Retinal pigment epithelial cell (primary cell): Measurements from ENCODE around the gene NDUFV3.
A peak's percentile ranks its signal among the peaks of the same experiment; 100 is the strongest.

Experiments
- DNase-seq: peaks from one replicate; pipeline ENCODE4 v3.0.0-alpha.2; 2010; ENCODE audit warnings: low read depth
- H3K4me3 ChIP-seq: 2 replicates; pipeline ENCODE4 v1.5.1; 2011; ENCODE audit warnings: mild to moderate bottlenecking, low read length, control low read depth, moderate library complexity
- TF ChIP-seq, protein P1 (sequence below): conservative IDR thresholded peaks from 2 replicates; pipeline ENCODE4 v1.5.1; 2011; ENCODE audit warnings: low read depth, low read length, control low read depth, inconsistent platforms

NDUFV3 gene

DNA sequence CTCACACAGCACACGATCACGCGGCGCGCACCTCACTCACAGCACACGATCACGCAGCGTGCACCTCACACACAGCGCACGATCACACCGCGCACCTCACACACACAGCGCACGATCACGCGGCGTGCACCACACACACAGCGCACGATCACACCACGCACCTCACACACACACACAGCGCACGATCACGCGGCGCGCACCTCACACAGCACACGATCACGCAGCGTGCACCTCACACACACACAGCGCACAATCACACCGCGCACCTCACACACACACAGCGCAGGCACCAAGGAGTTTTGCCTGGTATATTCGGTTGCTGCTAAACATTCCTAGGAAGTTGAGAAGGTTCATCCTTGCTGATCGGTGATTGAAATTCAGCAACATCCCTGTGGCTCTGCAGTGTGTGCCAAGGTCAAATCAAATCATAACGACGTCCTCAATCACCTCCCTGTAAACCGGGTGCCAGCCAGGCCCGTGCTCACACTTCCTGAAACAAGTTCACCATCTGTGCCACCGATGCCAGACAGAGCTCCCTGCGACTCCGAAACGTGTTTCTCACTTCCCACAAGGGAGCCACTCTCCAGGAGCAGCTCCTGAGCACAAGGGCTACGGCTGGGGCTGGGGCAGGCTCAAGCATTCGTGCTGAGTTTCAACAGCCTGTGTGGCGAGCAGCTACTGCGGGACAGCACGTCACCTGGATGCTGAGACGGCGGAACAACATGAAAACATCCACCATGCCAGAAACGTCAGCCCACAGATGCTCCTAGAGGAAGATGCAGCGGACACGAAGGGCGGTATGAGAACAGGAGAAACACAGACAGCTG lies 44.0 kb upstream of the NDUFV3 start:
- no peak overlapping the region for H3K4me3 ChIP-seq
- no peak for DNase-seq
- TF ChIP-seq, protein P1, sequence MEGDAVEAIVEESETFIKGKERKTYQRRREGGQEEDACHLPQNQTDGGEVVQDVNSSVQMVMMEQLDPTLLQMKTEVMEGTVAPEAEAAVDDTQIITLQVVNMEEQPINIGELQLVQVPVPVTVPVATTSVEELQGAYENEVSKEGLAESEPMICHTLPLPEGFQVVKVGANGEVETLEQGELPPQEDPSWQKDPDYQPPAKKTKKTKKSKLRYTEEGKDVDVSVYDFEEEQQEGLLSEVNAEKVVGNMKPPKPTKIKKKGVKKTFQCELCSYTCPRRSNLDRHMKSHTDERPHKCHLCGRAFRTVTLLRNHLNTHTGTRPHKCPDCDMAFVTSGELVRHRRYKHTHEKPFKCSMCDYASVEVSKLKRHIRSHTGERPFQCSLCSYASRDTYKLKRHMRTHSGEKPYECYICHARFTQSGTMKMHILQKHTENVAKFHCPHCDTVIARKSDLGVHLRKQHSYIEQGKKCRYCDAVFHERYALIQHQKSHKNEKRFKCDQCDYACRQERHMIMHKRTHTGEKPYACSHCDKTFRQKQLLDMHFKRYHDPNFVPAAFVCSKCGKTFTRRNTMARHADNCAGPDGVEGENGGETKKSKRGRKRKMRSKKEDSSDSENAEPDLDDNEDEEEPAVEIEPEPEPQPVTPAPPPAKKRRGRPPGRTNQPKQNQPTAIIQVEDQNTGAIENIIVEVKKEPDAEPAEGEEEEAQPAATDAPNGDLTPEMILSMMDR: no peak

DNA sequence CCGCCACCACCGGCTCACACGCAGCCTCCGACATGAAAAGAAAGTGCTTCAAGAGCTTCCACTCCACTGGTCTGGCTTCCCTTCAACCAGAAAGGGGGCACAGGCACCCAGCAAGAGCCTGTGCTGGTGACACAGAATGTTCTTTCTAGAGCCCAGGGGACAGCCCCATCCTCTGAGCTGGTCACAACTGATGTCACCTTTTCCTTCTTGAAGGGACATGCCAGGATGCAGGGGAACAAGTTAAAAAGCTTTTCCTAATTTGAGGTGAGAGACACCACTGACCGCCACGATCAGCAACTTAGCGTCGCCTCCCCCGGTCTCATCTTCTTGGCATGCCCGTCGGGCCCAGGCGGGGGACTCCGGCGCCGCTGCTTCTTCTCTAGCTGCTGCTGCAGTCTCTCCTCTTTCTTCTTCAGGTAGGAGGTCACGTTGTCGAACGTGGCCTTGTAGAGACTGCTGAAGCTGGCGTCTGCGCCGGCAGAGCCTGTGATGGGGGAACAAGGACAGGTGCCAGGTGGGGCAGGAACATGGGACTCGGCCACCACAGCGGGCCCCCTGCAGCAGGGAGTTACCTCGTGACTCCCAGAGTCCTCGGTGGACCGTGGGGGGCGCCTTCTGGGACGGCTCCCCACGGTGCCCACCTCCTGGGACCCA lies 43.2 kb upstream of the NDUFV3 start:
- TF ChIP-seq, protein P1: no peak
- no peak overlapping the region for H3K4me3 ChIP-seq
- no peak for DNase-seq

DNA sequence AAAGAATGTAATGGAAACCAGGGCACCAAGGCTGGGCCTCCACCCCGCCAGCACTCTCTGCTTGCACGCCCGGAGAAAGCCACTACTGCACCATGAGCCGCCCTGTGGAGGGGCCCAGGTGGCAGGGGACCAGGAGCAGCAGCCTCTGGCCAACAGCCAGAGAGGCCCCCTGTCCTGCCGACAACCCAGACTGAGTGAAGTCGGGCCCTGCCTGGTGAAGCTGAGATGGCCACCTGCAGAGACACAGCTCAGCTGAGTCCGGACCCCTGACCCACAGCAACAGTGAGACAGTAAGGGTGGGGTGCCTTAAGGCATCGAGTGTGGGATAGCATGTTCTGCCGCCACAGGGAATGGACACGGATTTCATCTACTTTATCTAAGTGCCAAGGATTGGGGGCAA lies 42.6 kb upstream of the NDUFV3 start:
- DNase-seq: no peak
- H3K4me3 ChIP-seq: no peak overlapping the region
- TF ChIP-seq, protein P1: no peak

DNA sequence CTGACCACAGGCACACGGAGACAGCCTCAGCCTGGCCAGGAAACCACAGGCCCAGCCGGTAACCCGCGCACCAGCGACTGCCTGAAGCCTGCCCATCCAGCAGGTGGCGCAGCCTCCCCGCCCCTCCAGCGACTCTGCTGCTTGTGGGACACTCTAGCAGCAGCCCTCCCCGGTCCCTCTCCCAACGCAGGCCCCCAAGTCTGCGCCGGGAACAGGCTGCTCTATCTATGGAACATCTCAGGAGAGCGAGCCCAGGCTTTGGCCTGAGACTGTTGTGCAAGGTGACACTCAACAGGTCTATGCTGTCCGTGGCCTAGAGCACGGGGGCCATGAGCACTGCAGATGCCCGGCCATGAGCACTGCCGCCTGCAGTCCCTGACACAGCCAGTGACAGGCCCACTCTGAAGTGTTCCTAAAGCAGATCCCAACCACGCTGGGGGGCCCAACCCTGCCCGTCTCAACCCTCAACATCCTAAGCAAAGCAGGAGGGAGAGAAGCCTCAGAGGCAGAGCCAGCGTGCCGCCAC lies 42.2 kb upstream of the NDUFV3 start:
- DNase-seq: no peak
- TF ChIP-seq, protein P1: peak; percentile 54
- H3K4me3 ChIP-seq: no peak overlapping the region

DNA sequence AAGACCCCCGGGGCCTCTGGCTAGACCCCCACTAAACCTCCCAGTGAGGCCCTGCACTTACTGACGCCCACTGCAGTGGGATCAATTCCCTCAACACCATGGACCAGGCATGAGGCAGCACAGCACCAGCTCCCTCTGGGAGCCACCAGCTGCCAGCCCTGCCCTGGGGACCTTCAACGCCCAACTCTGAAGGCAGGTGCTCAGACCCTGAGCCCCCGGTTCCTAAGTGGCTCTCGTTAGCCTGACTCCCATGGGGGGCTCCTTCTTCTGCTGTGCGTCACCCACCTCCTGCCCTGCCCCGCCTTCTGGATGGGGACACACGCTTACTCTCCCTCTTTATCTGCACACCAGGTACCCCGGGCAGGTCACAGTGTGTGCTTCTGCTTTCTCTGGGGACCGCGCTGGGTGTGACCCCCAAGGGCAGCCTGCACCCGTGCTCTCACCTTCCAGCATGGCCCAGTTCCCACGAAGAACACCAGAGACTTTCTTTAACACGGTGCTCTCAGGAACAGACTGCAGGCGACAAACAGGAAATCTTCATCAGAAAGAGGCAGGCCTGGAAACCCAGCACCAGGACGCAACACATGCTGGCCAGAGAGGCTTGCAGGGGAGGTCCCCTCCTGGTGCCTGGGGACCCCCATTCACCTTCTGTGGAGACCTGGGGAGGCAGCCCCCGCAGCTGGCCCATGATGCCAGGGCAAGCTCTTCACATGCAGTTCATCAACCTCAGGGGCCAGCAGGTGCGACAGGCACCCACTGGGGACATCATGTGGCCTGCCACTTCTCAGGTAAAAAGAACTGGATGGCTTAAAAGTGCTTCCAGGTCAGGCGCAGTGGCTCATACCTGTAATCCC lies 41.1 kb upstream of the NDUFV3 start:
- no peak for DNase-seq
- TF ChIP-seq, protein P1: no peak
- H3K4me3 ChIP-seq: no peak overlapping the region

DNA sequence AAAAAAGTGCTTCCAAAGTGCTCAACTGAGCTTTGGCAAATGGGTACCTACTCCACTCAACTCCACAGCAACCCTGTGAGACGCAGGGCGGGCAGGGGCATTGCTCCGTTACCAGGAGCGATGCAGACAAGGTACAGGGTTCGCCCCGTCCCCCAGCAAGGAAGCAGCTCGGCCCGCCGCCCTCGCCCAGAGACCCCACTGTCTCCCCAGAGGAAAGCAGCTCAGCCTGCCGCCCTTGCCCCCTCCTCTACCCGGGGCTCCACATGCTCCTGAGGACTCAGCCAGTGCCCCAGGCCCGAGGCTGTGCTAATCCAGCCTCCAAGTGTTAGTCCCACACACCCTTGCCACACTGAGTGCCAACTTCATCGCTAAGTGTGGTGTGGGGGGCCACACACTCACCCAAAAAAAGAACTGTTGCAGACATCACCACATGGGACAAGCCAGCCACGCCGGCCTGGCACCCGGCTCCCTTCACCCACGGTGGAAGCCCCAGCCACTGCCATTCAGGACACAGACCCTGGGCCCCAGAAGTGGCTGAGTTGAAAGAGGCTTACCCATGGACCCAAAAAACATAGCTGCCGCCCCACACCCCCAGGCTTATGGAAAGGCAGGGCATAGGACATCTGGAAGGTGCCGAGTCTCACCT lies 40.1 kb upstream of the NDUFV3 start:
- TF ChIP-seq, protein P1: no peak
- no peak overlapping the region for H3K4me3 ChIP-seq
- DNase-seq: no peak
